IPS-20b (cell line): Measurements from ENCODE around the gene LTBP1.
"Not testable (repeated sequence)": the region's sequence is repeated elsewhere in the genome, so short reads cannot be mapped to it uniquely, and the experiment has no call there.

ENCODE experiments used
- H3K27ac ChIP-seq: one replicate; pipeline ENCODE4 v1.5.1; 2013; ENCODE audit warnings: low read length
- H3K27me3 ChIP-seq: 2 replicates; pipeline ENCODE4 v1.6.1; 2013; ENCODE audit warnings: mild to moderate bottlenecking, low read length, inconsistent platforms; ENCODE audit not compliant: insufficient read depth
- H3K36me3 ChIP-seq: 2 replicates; pipeline ENCODE4 v1.6.1; 2013; ENCODE audit warnings: low read depth, mild to moderate bottlenecking, inconsistent platforms, low read length, moderate library complexity; ENCODE audit not compliant: insufficient read depth
- H3K4me1 ChIP-seq: 2 replicates; pipeline ENCODE4 v1.6.1; 2013; ENCODE audit warnings: mild to moderate bottlenecking, control low read depth, inconsistent platforms, low read length, moderate library complexity; ENCODE audit not compliant: insufficient read depth
- H3K4me3 ChIP-seq: 2 replicates; pipeline ENCODE4 v1.5.1; 2013; ENCODE audit warnings: mild to moderate bottlenecking, low read length, inconsistent platforms
- H3K9ac ChIP-seq: 2 replicates; pipeline ENCODE4 v1.6.1; 2013; ENCODE audit warnings: low read depth, mild to moderate bottlenecking, inconsistent platforms, low read length, moderate library complexity
- H3K9me3 ChIP-seq: 2 replicates; pipeline ENCODE4 v1.6.1; 2013; ENCODE audit warnings: mild to moderate bottlenecking, low read depth, low read length, inconsistent platforms; ENCODE audit not compliant: insufficient read depth

Gene LTBP1

GRCh38 chr2:33057307-33058028 lies 110.7 kb downstream of the LTBP1 start:
- H3K27ac ChIP-seq, H3K9ac ChIP-seq, H3K4me1 ChIP-seq, H3K36me3 ChIP-seq, H3K9me3 ChIP-seq, H3K4me3 ChIP-seq, H3K27me3 ChIP-seq: not testable (repeated sequence)

- H3K27ac ChIP-seq = no peak overlapping the region
- peaks cover 6% of the 10 kb centered on the region for H3K4me1 ChIP-seq
Observed at GRCh38 chr2:33058716-33059470, 112.1 kb downstream of the LTBP1 start.

GRCh38 chr2:33059471-33060156 lies 112.9 kb downstream of the LTBP1 start:
- Histone ChIP-seq H3K4me3 (no peak overlapping the region), H3K27me3 (no peaks in the 10 kb centered on the region), H3K4me1 (peaks cover 6% of the 10 kb centered on the region), H3K9ac (no peak overlapping the region), H3K36me3 (no peaks in the 10 kb centered on the region), H3K27ac (no peak overlapping the region), H3K9me3 (no peaks in the 10 kb centered on the region)

More at GRCh38 chr2:33058716-33059470, 112.1 kb downstream of the LTBP1 start:
- Histone ChIP-seq H3K9ac (no peak overlapping the region), H3K9me3 (no peaks in the 10 kb centered on the region), H3K27me3 (no peaks in the 10 kb centered on the region), H3K36me3 (no peaks in the 10 kb centered on the region), H3K4me3 (no peak overlapping the region)

- Histone ChIP-seq H3K27me3 (no peaks in the 10 kb centered on the region), H3K4me3 (no peak overlapping the region), H3K9ac (no peak overlapping the region), H3K36me3 (no peaks in the 10 kb centered on the region), H3K9me3 (no peaks in the 10 kb centered on the region), H3K4me1 (peaks cover 6% of the 10 kb centered on the region), H3K27ac (no peak overlapping the region)
Observed at GRCh38 chr2:33060405-33060804, 113.7 kb downstream of the LTBP1 start.

GRCh38 chr2:33062665-33063250 lies 116.0 kb downstream of the LTBP1 start:
- Histone ChIP-seq H3K36me3 (no peaks in the 10 kb centered on the region), H3K4me3 (no peak overlapping the region), H3K27ac (no peak overlapping the region), H3K27me3 (no peaks in the 10 kb centered on the region), H3K9ac (no peak overlapping the region), H3K9me3 (no peaks in the 10 kb centered on the region), H3K4me1 (peaks cover 6% of the 10 kb centered on the region; the same call in 1 of the 2 replicates)

DNA sequence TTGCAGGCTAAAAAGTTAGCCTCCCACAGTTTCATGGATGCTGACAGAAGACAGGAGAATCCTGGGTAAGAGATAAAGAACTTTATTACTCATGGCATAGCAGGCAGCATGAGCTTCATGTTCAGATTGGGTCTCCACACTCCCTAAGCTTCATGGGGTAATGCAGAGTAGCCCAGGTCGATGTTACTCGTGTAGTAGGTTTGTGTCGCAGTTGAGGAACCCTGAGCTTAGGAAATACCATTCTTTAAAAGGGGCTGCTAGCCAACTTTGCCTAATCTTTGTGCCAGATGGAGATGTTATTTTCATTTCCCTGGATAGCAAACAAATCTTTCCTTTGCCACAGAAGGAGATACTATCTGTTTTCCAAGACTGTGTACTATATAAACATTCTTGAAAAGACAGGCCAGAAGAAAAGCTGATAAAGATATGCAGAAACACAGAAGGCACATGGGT lies 117.6 kb downstream of the LTBP1 start:
- no peaks in the 10 kb centered on the region for H3K9me3 ChIP-seq
- H3K27ac ChIP-seq = no peak overlapping the region
- H3K27me3 ChIP-seq = no peaks in the 10 kb centered on the region
- no peak overlapping the region for H3K9ac ChIP-seq
- no peak overlapping the region for H3K4me3 ChIP-seq
- no peaks in the 10 kb centered on the region for H3K36me3 ChIP-seq
- H3K4me1 ChIP-seq = peaks cover 6% of the 10 kb centered on the region

- no peaks in the 10 kb centered on the region for H3K27me3 ChIP-seq
- H3K4me1 ChIP-seq = peaks cover 6% of the 10 kb centered on the region
- no peak overlapping the region for H3K4me3 ChIP-seq
- H3K9me3 ChIP-seq = no peaks in the 10 kb centered on the region
- no peak overlapping the region for H3K9ac ChIP-seq
- H3K27ac ChIP-seq = no peak overlapping the region
- H3K36me3 ChIP-seq = no peaks in the 10 kb centered on the region
Observed at GRCh38 chr2:33067598-33067997, 120.8 kb downstream of the LTBP1 start.

DNA sequence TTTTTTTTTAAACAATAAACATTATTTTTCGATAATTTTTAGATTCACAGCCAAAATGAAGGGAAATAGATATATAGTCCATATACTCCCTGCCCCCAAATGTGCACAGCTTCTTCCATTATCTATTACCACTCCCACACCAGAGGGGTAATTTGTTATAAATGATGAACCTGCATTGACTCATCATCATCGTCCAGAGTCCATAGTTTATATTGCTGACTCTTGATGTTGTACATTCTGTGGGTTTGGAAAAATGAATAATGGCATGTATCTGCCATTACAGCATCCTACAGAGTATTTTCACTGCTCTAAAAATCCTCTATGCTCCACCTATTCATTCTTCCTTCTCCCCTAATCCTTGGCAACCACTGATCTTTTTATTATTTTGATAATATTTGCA lies 121.5 kb downstream of the LTBP1 start:
- Histone ChIP-seq H3K4me3 (no peak overlapping the region), H3K36me3 (no peaks in the 10 kb centered on the region), H3K9me3 (no peaks in the 10 kb centered on the region), H3K4me1 (no peaks in the 10 kb centered on the region; the same call in none of the 2 replicates), H3K27ac (no peak overlapping the region), H3K9ac (no peak overlapping the region), H3K27me3 (no peaks in the 10 kb centered on the region)

- Histone ChIP-seq H3K4me1 (no peaks in the 10 kb centered on the region; the same call in none of the 2 replicates), H3K36me3 (no peaks in the 10 kb centered on the region), H3K9me3 (no peaks in the 10 kb centered on the region), H3K9ac (no peak overlapping the region), H3K4me3 (no peak overlapping the region), H3K27me3 (no peaks in the 10 kb centered on the region), H3K27ac (no peak overlapping the region)
Observed at GRCh38 chr2:33069894-33070651, 123.3 kb downstream of the LTBP1 start.

- H3K4me1 ChIP-seq = no peaks in the 10 kb centered on the region; the same call in none of the 2 replicates
- H3K4me3 ChIP-seq = no peak overlapping the region
- no peaks in the 10 kb centered on the region for H3K36me3 ChIP-seq
- H3K27me3 ChIP-seq = no peaks in the 10 kb centered on the region
- no peak overlapping the region for H3K27ac ChIP-seq
- H3K9ac ChIP-seq = no peak overlapping the region
- H3K9me3 ChIP-seq = no peaks in the 10 kb centered on the region
Observed at GRCh38 chr2:33071591-33071990, 124.8 kb downstream of the LTBP1 start.

DNA sequence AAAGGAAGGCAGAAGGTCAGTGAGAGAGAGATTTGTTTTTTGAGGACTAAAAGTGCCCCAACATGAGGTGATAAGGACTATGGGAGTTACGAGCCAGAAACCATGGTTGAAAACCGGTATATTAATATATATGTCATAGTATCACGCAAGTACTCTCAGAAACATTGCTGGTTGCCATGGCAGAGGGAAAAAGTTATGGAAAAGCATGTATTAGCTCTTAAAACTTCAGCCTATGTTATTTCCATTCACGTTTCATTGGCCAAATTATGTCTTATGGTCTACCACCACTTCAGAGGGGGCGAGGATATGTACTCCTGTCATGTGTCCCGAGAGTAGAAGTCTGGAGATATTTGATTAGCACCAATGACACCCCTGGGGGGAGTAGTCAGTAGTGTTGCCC lies 125.9 kb downstream of the LTBP1 start:
- Histone ChIP-seq H3K27ac (no peak overlapping the region), H3K27me3 (no peaks in the 10 kb centered on the region), H3K9ac (no peak overlapping the region), H3K4me3 (no peak overlapping the region), H3K36me3 (no peaks in the 10 kb centered on the region), H3K9me3 (no peaks in the 10 kb centered on the region), H3K4me1 (no peaks in the 10 kb centered on the region; the same call in 1 of the 2 replicates)
